Endodermal cell (in vitro differentiated cells): Measurements from ENCODE around the gene COL8A1. TPM values are rescaled to one million over a fixed set of nuclear protein-coding genes. Genes with fewer than 3 reads are reported as not detected.
A peak's percentile ranks its signal among the peaks of the same experiment; 100 is the strongest.

ENCODE experiments used
- DNase-seq: peaks from one replicate; pipeline ENCODE4 v3.0.0-alpha.2; 2017
- H3K27ac ChIP-seq: 2 replicates; pipeline ENCODE4 v1.5.1; 2013; ENCODE audit warnings: mild to moderate bottlenecking, low read depth, low read length, moderate library complexity
- H3K27me3 ChIP-seq: 2 replicates; pipeline ENCODE4 v1.6.1; 2013; ENCODE audit warnings: mild to moderate bottlenecking, low read length, moderate library complexity; ENCODE audit not compliant: insufficient read depth, control insufficient read depth, poor library complexity, severe bottlenecking
- H3K36me3 ChIP-seq: 2 replicates; pipeline ENCODE4 v1.7.0; 2013; ENCODE audit warnings: mild to moderate bottlenecking, low read length, moderate library complexity; ENCODE audit not compliant: control insufficient read depth, insufficient read depth
- H3K4me1 ChIP-seq: one replicate; pipeline ENCODE4 v1.7.0; 2013; ENCODE audit warnings: low read length; ENCODE audit not compliant: control insufficient read depth, insufficient read depth
- H3K4me3 ChIP-seq: 2 replicates; pipeline ENCODE4 v1.5.1; 2013; ENCODE audit warnings: mild to moderate bottlenecking, low read length, moderate library complexity
- H3K9ac ChIP-seq: 2 replicates; pipeline ENCODE4 v1.6.1; 2013; ENCODE audit warnings: mild to moderate bottlenecking, low read length, moderate library complexity; ENCODE audit not compliant: poor library complexity, severe bottlenecking; ENCODE audit errors: extremely low read depth
- H3K9me3 ChIP-seq: 2 replicates; pipeline ENCODE4 v1.6.1; 2013; ENCODE audit warnings: mild to moderate bottlenecking, low read length, moderate library complexity; ENCODE audit not compliant: control insufficient read depth
- H3K27ac Mint-ChIP-seq: 2 replicates; pipeline ENCODE4 v1.8.0; 2020; ENCODE audit warnings: mixed read lengths
- H3K27me3 Mint-ChIP-seq: 2 replicates; pipeline ENCODE4 v1.8.0; 2021; ENCODE audit warnings: mild to moderate bottlenecking, mixed read lengths; ENCODE audit not compliant: insufficient read depth
- H3K36me3 Mint-ChIP-seq: 2 replicates; pipeline ENCODE4 v1.8.0; 2020; ENCODE audit warnings: low read depth, mixed read lengths
- H3K4me1 Mint-ChIP-seq: 2 replicates; pipeline ENCODE4 v1.8.0; 2020; ENCODE audit warnings: mixed read lengths
- H3K4me3 Mint-ChIP-seq: 2 replicates; pipeline ENCODE4 v1.8.0; 2020; ENCODE audit warnings: mild to moderate bottlenecking, moderate library complexity, mixed read lengths
- H3K9me3 Mint-ChIP-seq: 2 replicates; pipeline ENCODE4 v1.8.0; 2020; ENCODE audit warnings: mild to moderate bottlenecking, mixed read lengths
- CTCF ChIP-seq: fragments of 200-600 bp; sonication (generic); conservative IDR thresholded peaks from 2 replicates; pipeline ENCODE4 v1.5.0; 2021; ENCODE audit warnings: antibody characterized with exemption, mild to moderate bottlenecking
- WGBS, 2 experiments: methylation state at CpG; one replicate each; pipeline versions ENCODE4 v1.1.5 to v1.1.7; 2013; ENCODE audit warnings: missing lambda C conversion rate in 2 of 2, mixed read lengths in 1 of 2; ENCODE audit not compliant: insufficient coverage in 1 of 2, insufficient read length in 1 of 2; 5-methylcytosine and 5-hydroxymethylcytosine counted together
- total RNA-seq, 2 donors: library from RNA; stranded (reverse); fragmentation: NEBNext Ultra II Directional in 1 of 2; extraction: Animal tissue kit (Norgen Biotek cat#: 25700) in 1 of 2; gene quantifications; 2 replicates in 1 of 2; 3 replicates in 1 of 2; pipeline ENCODE4 v1.2.1, GENCODE V29; 2021

COL8A1 gene
- total RNA-seq, 2 donors from 2014 or later, result 3.5 to 3.9 TPM

- WGBS, 2 experiments, result 92 to 100% methylated on average over 1 of the region's 1 CpG
- Histone ChIP-seq H3K27me3 (no peaks in the 10 kb centered on the region), H3K36me3 (no peaks in the 10 kb centered on the region), H3K4me3 (peak overlapping the region; percentile 13), H3K27ac (no peak overlapping the region), H3K4me1 (peaks cover 18% of the 10 kb centered on the region), H3K9ac (no peak overlapping the region), H3K9me3 (no peaks in the 10 kb centered on the region)
- Mint-ChIP-seq H3K27ac (no peak overlapping the region), H3K27me3 (no peaks in the 10 kb centered on the region), H3K36me3 (no peaks in the 10 kb centered on the region), H3K9me3 (no peaks in the 10 kb centered on the region), H3K4me1 (peaks cover 43% of the 10 kb centered on the region), H3K4me3 (no peak overlapping the region)
- no peak for DNase-seq
- TF ChIP-seq CTCF, result no peak
Measured at GRCh38 chr3:99714146-99714545, 75.8 kb downstream of the COL8A1 start.

DNA sequence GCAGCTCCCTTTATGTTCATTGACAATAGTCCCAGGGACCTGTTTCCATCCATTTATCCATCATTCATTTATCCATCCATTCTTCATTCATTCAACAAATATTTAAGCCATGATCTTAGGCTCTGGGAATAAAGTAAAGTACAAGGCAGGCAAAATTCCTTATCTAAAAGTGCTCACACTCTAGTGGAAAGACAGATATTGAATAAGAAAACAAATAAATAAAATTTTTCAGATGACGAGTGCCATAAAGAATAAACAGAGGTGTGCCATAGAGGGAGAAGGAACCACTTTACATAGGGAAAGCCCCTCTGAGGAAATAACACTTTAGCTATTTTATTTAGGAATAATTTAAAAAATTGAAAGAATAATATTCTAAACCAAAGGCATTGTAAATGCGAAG, 76.2 kb downstream of the COL8A1 start:
- Histone ChIP-seq H3K36me3 (no peaks in the 10 kb centered on the region), H3K4me3 (peak overlapping the region; percentile 13), H3K4me1 (peaks cover 18% of the 10 kb centered on the region), H3K27ac (no peak overlapping the region), H3K27me3 (no peaks in the 10 kb centered on the region), H3K9ac (no peak overlapping the region), H3K9me3 (no peaks in the 10 kb centered on the region)
- Mint-ChIP-seq H3K4me1 (peaks cover 43% of the 10 kb centered on the region), H3K27me3 (no peaks in the 10 kb centered on the region), H3K27ac (no peak overlapping the region), H3K36me3 (no peaks in the 10 kb centered on the region), H3K9me3 (no peaks in the 10 kb centered on the region), H3K4me3 (no peak overlapping the region)
- WGBS, 2 experiments, result 98 to 100% methylated on average over 1 to 2 of the region's 2 CpGs
- TF ChIP-seq CTCF, result no peak
- DNase-seq, result no peak

GRCh38 chr3:99716463-99716995, 78.1 kb downstream of the COL8A1 start:
- Histone ChIP-seq H3K27me3 (no peaks in the 10 kb centered on the region), H3K36me3 (no peaks in the 10 kb centered on the region), H3K4me1 (peaks cover 18% of the 10 kb centered on the region), H3K4me3 (no peak overlapping the region), H3K27ac (no peak overlapping the region), H3K9ac (no peak overlapping the region), H3K9me3 (no peaks in the 10 kb centered on the region)
- H3K9me3 Mint-ChIP-seq, result no peaks in the 10 kb centered on the region
- DNase-seq, result no peak
- no peaks in the 10 kb centered on the region for H3K36me3 Mint-ChIP-seq
- no peak overlapping the region for H3K27ac Mint-ChIP-seq
- peaks cover 37% of the 10 kb centered on the region for H3K4me1 Mint-ChIP-seq
- no peak overlapping the region for H3K4me3 Mint-ChIP-seq
- TF ChIP-seq CTCF, result no peak
- H3K27me3 Mint-ChIP-seq, result no peaks in the 10 kb centered on the region
- WGBS, 2 experiments, result 40 to 45% methylated on average over 2 to 3 of the region's 3 CpGs
